ENCODE results near the gene SIX3.

- TF ChIP-seq EZH2phosphoT487 (IDR thresholded peaks at IDR 0.05; ENCODE audit: low read depth): no peak
- no peak for TF ChIP-seq CTCF (IDR thresholded peaks at IDR 0.05; ENCODE audit: low read depth, low read length)
Measured at GRCh38 chr2:44920751-44921150, 20.8 kb upstream of the SIX3 start.

All from OCI-LY3 (cell line).